ENCODE results near the gene ZNF112. TPM values are rescaled to one million over a fixed set of nuclear protein-coding genes. Genes with fewer than 3 reads are reported as not detected.

Gene ZNF112
- total and polyA plus RNA-seq, 4 donors: 0.47 to 2.0 (median 1.7) TPM

GRCh38 chr19:44280916-44281315 is 75.6 kb downstream of the ZNF112 start:
- Histone ChIP-seq H3K9me3 (ENCODE audit: control insufficient read depth in 4 of 4, low read length in 3 of 4) (peaks cover 21 to 62% (median 42%) of the 10 kb centered on the region in 4 donors), H3K27me3 (ENCODE audit: control insufficient read depth in 4 of 4, insufficient read depth in 4 of 4, low read length in 3 of 4) (no peaks in the 10 kb centered on the region), H3K4me1 (ENCODE audit: control insufficient read depth in 4 of 4, insufficient read depth in 4 of 4, low read length in 3 of 4) (no peaks in the 10 kb centered on the region), H3K36me3 (ENCODE audit: control insufficient read depth in 4 of 4, insufficient read depth in 3 of 4, low read depth in 1 of 4, low read length in 3 of 4) (peaks cover 0 to 4% (median 2%) of the 10 kb centered on the region in 4 donors), H3K4me3 (ENCODE audit: low read depth in 1 of 3, low read length in 3 of 3) (peak overlapping the region in 2 of 3 donors; percentile 21 to 35), H3K27ac (ENCODE audit: low read depth in 1 of 2, low read length in 2 of 2) (no peak overlapping the region), H3K9ac (ENCODE audit: low read depth in 1 of 2, low read length in 2 of 2) (no peak overlapping the region)
- TF ChIP-seq ZBTB33 (IDR thresholded peaks at IDR 0.05) (no peak), SP1 (IDR thresholded peaks at IDR 0.05) (no peak), TAF1 (conservative IDR thresholded peaks at IDR 0.05) (no peak), JUND (IDR thresholded peaks at IDR 0.05) (no peak), GABPA (IDR thresholded peaks at IDR 0.05 in 1 of 2, conservative IDR thresholded peaks at IDR 0.05 in 1 of 2) (no peak), CTCF (IDR thresholded peaks at IDR 0.05; ENCODE audit: low read depth, low read length, missing input control) (no peak), YY1 (IDR thresholded peaks at IDR 0.05) (no peak), RAD21 (IDR thresholded peaks at IDR 0.05) (no peak), EGR1 (IDR thresholded peaks at IDR 0.05; ENCODE audit: low read depth in 2 of 2) (no peak), RXRA (IDR thresholded peaks at IDR 0.05) (no peak), ATF3 (IDR thresholded peaks at IDR 0.05) (no peak), FOXA1 (IDR thresholded peaks at IDR 0.05) (no peak), MAX (IDR thresholded peaks at IDR 0.05) (no peak), NR2F2 (IDR thresholded peaks at IDR 0.05) (no peak), HNF4G (IDR thresholded peaks at IDR 0.05) (no peak), FOXA2 (IDR thresholded peaks at IDR 0.05) (no peak), HNF4A (conservative IDR thresholded peaks at IDR 0.05) (no peak), REST (IDR thresholded peaks at IDR 0.05) (no peak)
- DNase-seq (ENCODE audit: low spot score): no peak
- WGBS: 89% methylated on average over 10 of the region's 10 CpGs
